GM06990 (cell line): ENCODE results near the gene MEF2D.

Experiments used
- DNase-seq: peaks from one replicate; pipeline ENCODE4 v3.0.0-alpha.2; 2011; ENCODE audit not compliant: insufficient read length; ENCODE audit errors: extremely low read depth
- H3K27me3 ChIP-seq: replicated peaks from 2 replicates; pipeline ENCODE4 v1.6.0; 2011; ENCODE audit warnings: low read length; ENCODE audit not compliant: control insufficient read depth, insufficient read depth
- H3K36me3 ChIP-seq: 2 replicates; pipeline ENCODE4 v1.5.1; 2011; ENCODE audit warnings: low read length; ENCODE audit not compliant: control insufficient read depth, insufficient read depth
- H3K4me3 ChIP-seq: replicated peaks from 2 replicates; pipeline ENCODE4 v1.5.1; 2011; ENCODE audit warnings: low read depth, mild to moderate bottlenecking, control low read depth, low read length
- TF ChIP-seq, protein P1 (sequence below): IDR thresholded peaks from 2 replicates; pipeline ENCODE4 v1.5.1; 2011; ENCODE audit warnings: low read length, control low read depth, mild to moderate bottlenecking, inconsistent platforms; ENCODE audit not compliant: insufficient read depth, poor library complexity, severe bottlenecking

Gene MEF2D

DNA sequence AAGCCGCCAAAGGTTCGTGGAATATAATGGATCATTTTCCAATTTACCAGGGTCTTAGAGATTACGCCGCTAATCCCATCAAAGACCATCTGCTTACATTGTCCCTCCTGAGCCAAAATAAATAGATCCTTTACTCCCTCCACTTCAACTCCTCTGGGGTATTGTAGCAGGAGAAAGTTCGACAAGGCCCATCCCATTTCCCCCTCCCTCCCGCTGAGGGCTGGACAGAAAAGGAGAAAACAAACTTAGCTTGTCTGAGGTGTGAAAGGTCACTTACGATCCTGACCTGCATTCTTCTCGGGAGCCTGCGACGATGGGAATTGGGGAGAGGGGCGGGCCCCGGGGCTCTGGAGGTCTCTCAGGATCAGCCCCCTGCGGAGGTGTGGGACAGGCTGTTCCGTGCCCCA is 60.8 kb downstream of the MEF2D start:
- TF ChIP-seq, protein P1, sequence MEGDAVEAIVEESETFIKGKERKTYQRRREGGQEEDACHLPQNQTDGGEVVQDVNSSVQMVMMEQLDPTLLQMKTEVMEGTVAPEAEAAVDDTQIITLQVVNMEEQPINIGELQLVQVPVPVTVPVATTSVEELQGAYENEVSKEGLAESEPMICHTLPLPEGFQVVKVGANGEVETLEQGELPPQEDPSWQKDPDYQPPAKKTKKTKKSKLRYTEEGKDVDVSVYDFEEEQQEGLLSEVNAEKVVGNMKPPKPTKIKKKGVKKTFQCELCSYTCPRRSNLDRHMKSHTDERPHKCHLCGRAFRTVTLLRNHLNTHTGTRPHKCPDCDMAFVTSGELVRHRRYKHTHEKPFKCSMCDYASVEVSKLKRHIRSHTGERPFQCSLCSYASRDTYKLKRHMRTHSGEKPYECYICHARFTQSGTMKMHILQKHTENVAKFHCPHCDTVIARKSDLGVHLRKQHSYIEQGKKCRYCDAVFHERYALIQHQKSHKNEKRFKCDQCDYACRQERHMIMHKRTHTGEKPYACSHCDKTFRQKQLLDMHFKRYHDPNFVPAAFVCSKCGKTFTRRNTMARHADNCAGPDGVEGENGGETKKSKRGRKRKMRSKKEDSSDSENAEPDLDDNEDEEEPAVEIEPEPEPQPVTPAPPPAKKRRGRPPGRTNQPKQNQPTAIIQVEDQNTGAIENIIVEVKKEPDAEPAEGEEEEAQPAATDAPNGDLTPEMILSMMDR, result no peak
- no peak overlapping the region for H3K4me3 ChIP-seq
- peaks cover 10% of the 10 kb centered on the region for H3K27me3 ChIP-seq
- H3K36me3 ChIP-seq, result no peaks in the 10 kb centered on the region
- no peak for DNase-seq

DNA sequence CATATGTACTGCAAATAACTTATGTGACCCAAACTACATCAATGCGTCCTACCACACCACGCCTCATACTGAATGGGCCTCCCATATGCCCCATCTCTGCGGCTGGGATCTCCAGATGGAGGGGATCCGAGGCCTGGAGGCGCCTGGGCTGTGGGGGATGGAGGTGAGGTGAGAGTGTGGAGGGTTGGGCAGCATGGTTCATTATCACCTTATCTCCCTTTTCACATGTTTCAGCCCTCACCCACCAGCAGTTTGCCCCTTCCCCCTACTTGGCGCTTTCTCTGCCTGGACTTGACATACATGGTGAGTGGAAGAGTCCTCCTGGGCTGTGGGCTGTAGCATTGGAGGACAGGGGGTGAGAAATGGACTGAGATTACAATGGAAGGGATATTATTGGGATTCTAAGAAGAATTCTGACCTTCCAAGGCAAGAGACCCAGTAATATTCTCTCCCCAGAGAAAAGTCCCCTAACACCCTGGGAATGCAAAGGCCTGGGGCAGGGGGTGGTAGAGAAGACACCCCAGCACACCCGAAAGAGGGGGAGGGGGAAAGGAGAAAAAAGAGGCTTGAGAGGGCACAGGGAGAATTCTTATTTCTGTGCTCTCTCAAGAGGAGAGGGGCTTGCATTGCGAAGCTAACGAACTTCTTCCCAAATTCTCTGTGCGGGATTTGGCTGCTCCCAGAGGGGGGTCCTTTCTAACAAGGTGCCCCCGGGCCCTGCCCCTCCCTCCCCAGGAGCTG is 61.4 kb downstream of the MEF2D start:
- DNase-seq, result no peak
- H3K4me3 ChIP-seq, result no peak overlapping the region
- H3K36me3 ChIP-seq, result no peaks in the 10 kb centered on the region
- H3K27me3 ChIP-seq, result peaks cover 12% of the 10 kb centered on the region
- TF ChIP-seq, protein P1, result no peak

- Histone ChIP-seq H3K4me3 (no peak overlapping the region), H3K27me3 (peaks cover 12% of the 10 kb centered on the region), H3K36me3 (no peaks in the 10 kb centered on the region)
- TF ChIP-seq, protein P1, result no peak
- no peak for DNase-seq
Measured at GRCh38 chr1:156438278-156438987, 62.1 kb downstream of the MEF2D start.

DNA sequence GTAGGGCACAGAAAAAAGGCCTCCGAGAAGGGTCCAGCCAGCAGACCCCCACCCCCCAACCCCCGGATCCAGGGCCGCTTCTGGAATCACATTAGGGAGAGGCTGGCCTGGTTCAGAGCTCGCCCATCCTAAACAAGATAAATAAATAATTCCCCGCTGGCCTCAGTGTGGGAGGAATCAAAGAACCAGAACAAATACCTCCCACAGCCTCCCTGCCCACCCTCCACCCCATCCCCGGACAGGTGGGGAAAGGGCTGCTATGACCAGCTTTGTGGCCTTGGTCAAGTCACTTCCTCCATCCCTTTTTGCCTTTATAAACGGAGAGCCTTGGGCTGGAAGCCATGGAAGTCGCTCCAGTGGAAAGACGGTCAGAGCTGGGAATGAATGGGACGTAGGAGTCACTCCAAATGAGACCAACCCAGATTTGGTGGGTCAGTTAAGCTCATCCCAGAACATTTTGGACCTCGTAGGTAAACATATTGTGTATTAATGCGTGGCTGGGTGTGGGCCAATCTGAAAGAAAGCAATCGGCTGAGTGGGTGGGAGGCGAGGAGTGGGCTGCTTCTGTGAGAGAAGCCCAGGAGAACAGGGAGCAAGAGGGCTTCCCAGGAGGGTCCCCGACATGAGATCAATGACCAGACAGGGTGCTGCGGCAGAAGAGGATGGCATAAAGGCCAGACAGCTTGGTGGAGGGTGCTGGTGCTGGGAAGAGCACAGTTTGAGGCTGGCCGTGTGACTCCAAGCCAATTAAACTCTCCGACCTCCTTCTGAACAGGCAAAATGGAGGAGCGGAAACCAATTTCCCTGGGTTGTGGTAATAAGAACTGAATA is 63.3 kb downstream of the MEF2D start:
- TF ChIP-seq, protein P1, result no peak
- Histone ChIP-seq H3K36me3 (no peaks in the 10 kb centered on the region), H3K27me3 (peaks cover 12% of the 10 kb centered on the region), H3K4me3 (no peak overlapping the region)
- DNase-seq, result no peak

- H3K4me3 ChIP-seq, result no peak overlapping the region
- no peaks in the 10 kb centered on the region for H3K36me3 ChIP-seq
- no peak for DNase-seq
- TF ChIP-seq, protein P1, result no peak
- peaks cover 9% of the 10 kb centered on the region for H3K27me3 ChIP-seq
Measured at GRCh38 chr1:156436141-156437036, 64.2 kb downstream of the MEF2D start.
